Endothelial cell of umbilical vein (primary cell): ENCODE data around the gene SECISBP2. TPM values are rescaled to one million over a fixed set of nuclear protein-coding genes. Genes with fewer than 3 reads are reported as not detected.

ENCODE experiments used
- BruUV-seq: library from RNA; stranded (reverse); fragments of 400-500 nt; replicated peaks from 2 replicates; lab custom pipeline; 2021; lab: Mats Ljungman, UMichigan
- CTCF ChIA-PET: fragments of 300-600, 350-600 bp; sonication (Branson Sonifier 250); formaldehyde crosslinking; loops from one replicate; lab custom pipeline; 2021; ENCODE audit warnings: antibody characterized with exemption, inconsistent platforms; lab: Charles Lee
- POLR2A ChIA-PET: fragments of 300-600, 350-600 bp; sonication (Branson Sonifier 250); formaldehyde crosslinking; loops from one replicate; lab custom pipeline; 2021; ENCODE audit warnings: antibody characterized with exemption, inconsistent platforms; lab: Charles Lee
- DNase-seq: peaks from one replicate; pipeline ENCODE4 v3.0.0-alpha.2; 2011; ENCODE audit warnings: low read depth, low spot score
- FAIRE-seq: peaks from 2 replicates; lab custom pipeline; 2011; peaks lifted over from hg19 to GRCh38; lab: Jason Lieb, UNC
- H2AFZ ChIP-seq: 2 replicates; pipeline ENCODE4 v1.6.0; 2012; ENCODE audit warnings: low read depth, low read length, control low read depth, inconsistent platforms
- H3K27ac ChIP-seq: 2 replicates; pipeline ENCODE4 v1.5.1; 2011; ENCODE audit warnings: low read depth, mild to moderate bottlenecking, control low read depth, low read length, moderate library complexity; ENCODE audit not compliant: insufficient read depth
- H3K27me3 ChIP-seq, 2 experiments: 2 replicates each; pipeline versions ENCODE4 v1.6.0 to v1.6.1; 2011; ENCODE audit warnings: low read length in 2 of 2, mixed read lengths in 1 of 2; ENCODE audit not compliant: control insufficient read depth in 2 of 2, insufficient read depth in 2 of 2
- H3K36me3 ChIP-seq, 2 experiments: 2 replicates in 1 of 2; 3 replicates in 1 of 2; pipeline ENCODE4 v1.5.1; 2011; ENCODE audit warnings: low read length in 2 of 2, mild to moderate bottlenecking in 1 of 2, moderate library complexity in 1 of 2; ENCODE audit not compliant: control insufficient read depth in 2 of 2, insufficient read depth in 2 of 2; ENCODE audit errors: extremely low read depth in 1 of 2
- H3K4me1 ChIP-seq: 3 replicates; pipeline ENCODE4 v1.5.1; 2011; ENCODE audit warnings: mild to moderate bottlenecking, low read length; ENCODE audit not compliant: control insufficient read depth, insufficient read depth; ENCODE audit errors: extremely low read depth
- H3K4me2 ChIP-seq: 2 replicates; pipeline ENCODE4 v1.6.1; 2011; ENCODE audit warnings: low read length, control low read depth, mixed read lengths; ENCODE audit not compliant: insufficient read depth
- H3K4me3 ChIP-seq, 3 experiments: fragments of 200-600 bp in 1 of 3; sonication (generic), shearing (Covaris generic) in 1 of 3; replicated peaks in 1 of 3; 2 replicates each; pipeline ENCODE4 v1.5.1; 2011 to 2016; ENCODE audit warnings: control low read depth in 3 of 3, low read length in 3 of 3, mild to moderate bottlenecking in 2 of 3, inconsistent platforms in 1 of 3, low read depth in 1 of 3, moderate library complexity in 1 of 3; ENCODE audit not compliant: insufficient read depth in 1 of 3
- H3K79me2 ChIP-seq: 2 replicates; pipeline ENCODE4 v1.6.0; 2012; ENCODE audit warnings: low read length, inconsistent platforms; ENCODE audit not compliant: control insufficient read depth, insufficient read depth
- H3K9ac ChIP-seq: replicated peaks from 2 replicates; pipeline ENCODE3; 2011; ENCODE audit warnings: low read length, control low read depth; ENCODE audit not compliant: insufficient read depth; ENCODE audit errors: extremely low read depth
- H3K9me1 ChIP-seq: replicated peaks from 3 replicates; pipeline ENCODE4 v1.6.0; 2011; ENCODE audit warnings: mild to moderate bottlenecking, low read length; ENCODE audit not compliant: control insufficient read depth, insufficient read depth; ENCODE audit errors: extremely low read depth
- H3K9me3 ChIP-seq: replicated peaks from 2 replicates; pipeline ENCODE4 v1.5.1; 2012; ENCODE audit warnings: low read length, inconsistent platforms; ENCODE audit not compliant: control insufficient read depth, insufficient read depth
- H4K20me1 ChIP-seq: replicated peaks from 2 replicates; pipeline ENCODE3; 2011; ENCODE audit warnings: mild to moderate bottlenecking, low read length; ENCODE audit not compliant: control insufficient read depth, insufficient read depth; ENCODE audit errors: extremely low read depth
- CTCF ChIP-seq, 2 donors: IDR thresholded peaks; 1 replicate in 1 of 2; 2 replicates in 1 of 2; pipeline ENCODE4 v1.5.1; 2011; ENCODE audit warnings: low read length in 2 of 2, mild to moderate bottlenecking in 2 of 2, moderate library complexity in 2 of 2, control low read depth in 1 of 2, inconsistent platforms in 1 of 2, low read depth in 1 of 2; ENCODE audit not compliant: insufficient read depth in 1 of 2; ENCODE audit errors: extremely low read depth in 1 of 2
- EZH2 ChIP-seq: IDR thresholded peaks from 2 replicates; pipeline ENCODE4 v1.6.1; 2012; ENCODE audit warnings: borderline replicate concordance, low read depth, mild to moderate bottlenecking, moderate library complexity, low read length, inconsistent platforms; ENCODE audit not compliant: severe bottlenecking
- FOS ChIP-seq: IDR thresholded peaks from 2 replicates; pipeline ENCODE4 v1.6.1; 2011; ENCODE audit warnings: mild to moderate bottlenecking, low read length, moderate library complexity, borderline replicate concordance; ENCODE audit not compliant: insufficient read depth
- JUN ChIP-seq: IDR thresholded peaks from 2 replicates; pipeline ENCODE4 v1.6.1; 2011; ENCODE audit warnings: borderline replicate concordance, low read depth; ENCODE audit not compliant: insufficient read length, insufficient read depth
- MYC ChIP-seq: IDR thresholded peaks from one replicate; pipeline ENCODE4 v1.6.1; 2011; ENCODE audit warnings: mild to moderate bottlenecking, low read depth, low read length
- POLR2A ChIP-seq: IDR thresholded peaks from 2 replicates; pipeline ENCODE4 v1.6.1; 2012; ENCODE audit warnings: low read depth, mild to moderate bottlenecking, control low read depth, low read length
- POLR2AphosphoS5 ChIP-seq: IDR thresholded peaks from 2 replicates; pipeline ENCODE4 v1.6.1; 2012; ENCODE audit warnings: low read depth, mild to moderate bottlenecking, control low read depth, low read length, moderate library complexity; ENCODE audit not compliant: insufficient read depth
- dilution Hi-C: fragments of 300-500 bp; cut with MboI; formaldehyde crosslinking; loops from one replicate; pipeline ENCODE4 v1.15.0; 2019; ENCODE audit warnings: low sequenced_read_pairs; ENCODE audit not compliant: extremely low pct_ligation_motif_present
- intact Hi-C: fragments of 100-400 bp; cut with micrococcal nuclease; formaldehyde crosslinking; loops from one replicate; pipeline ENCODE4 v1.10.0; 2022
- polyA plus RNA-seq, 4 experiments: library from polyadenylated mRNA; depleted of rRNA in 3 of 4; stranded (reverse) in 3 of 4; unstranded in 1 of 4; fragments of >200 nt; gene quantifications; 2 replicates each; pipeline versions ENCODE4 v1.2.1 to v1.2.3, GENCODE V29; 2011 to 2012; ENCODE audit warnings: missing spikeins in 1 of 4
- total RNA-seq: library from RNA; stranded (reverse); gene quantifications from 2 replicates; pipeline ENCODE4 v1.2.3, GENCODE V29; 2021

Gene SECISBP2
- total and polyA plus RNA-seq, 2 donors (not counting 3 experiments of a cell fraction or from before 2014, with no cell fraction given) = 22.7 to 36.3 TPM

- peak overlapping the region; percentile 4 for H3K4me2 ChIP-seq
- CTCF ChIA-PET = no interaction called here
- peaks cover 2 to 21% of the 10 kb centered on the region in 2 experiments for H3K36me3 ChIP-seq
- TF ChIP-seq JUN = no peak
- TF ChIP-seq FOS = no peak
- no peak for TF ChIP-seq MYC
- no peak for TF ChIP-seq POLR2AphosphoS5
- no peak for TF ChIP-seq POLR2A
- no peak for TF ChIP-seq CTCF (IDR thresholded peaks at IDR 0.05; ENCODE audit: extremely low read depth in 1 of 2, insufficient read depth in 1 of 2, low read depth in 1 of 2, low read length in 2 of 2)
- no peak for TF ChIP-seq EZH2
- no peak overlapping the region for H3K9ac ChIP-seq
- peaks cover 40% of the 10 kb centered on the region for H3K4me1 ChIP-seq
- no peak overlapping the region for H2AFZ ChIP-seq
- FAIRE-seq (no peak), DNase-seq (no peak)
- POLR2A ChIA-PET = no interaction called here
- H3K79me2 ChIP-seq = peaks cover 70% of the 10 kb centered on the region
- dilution Hi-C loops (no loop called here), intact Hi-C loops (loop anchor here (10.0 kb wide), 1 partner anchor 499 kb away; no protein-coding TSS in a partner anchor)
- H3K27me3 ChIP-seq = no peaks in the 10 kb centered on the region
- no peaks in the 10 kb centered on the region for H4K20me1 ChIP-seq
- H3K9me1 ChIP-seq = no peaks in the 10 kb centered on the region
- no TSS peak for BruUV-seq
- H3K4me3 ChIP-seq = no peak overlapping the region
- no peak overlapping the region for H3K27ac ChIP-seq
- no peaks in the 10 kb centered on the region for H3K9me3 ChIP-seq
Observed at GRCh38 chr9:89315482-89315881, 2.8 kb upstream of the SECISBP2 start.
